Mucosa of gallbladder (tissue), 1 donor: Measurements from ENCODE around the gene FBXO44. TPM values are rescaled to one million over a fixed set of nuclear protein-coding genes. Genes with fewer than 3 reads are reported as not detected.

Experiments used
- DNase-seq: peaks from one replicate; pipeline ENCODE4 v3.0.0-alpha.2; 2020; ENCODE audit warnings: low spot score
- total RNA-seq: library from RNA; stranded (reverse); gene quantifications from one replicate; pipeline ENCODE4 v1.2.1, GENCODE V29; 2021
- donor health status: DM: no; HTN: no; CAD: no.

Gene FBXO44
- total RNA-seq, 1 donor from 2014 or later = 43.6 TPM

GRCh38 chr1:11708554-11709350 is 54.1 kb downstream of the FBXO44 start:
- no peak for DNase-seq

- no peak for DNase-seq
Observed at GRCh38 chr1:11711490-11711889, 56.8 kb downstream of the FBXO44 start.

GRCh38 chr1:11712285-11712684 is 57.6 kb downstream of the FBXO44 start:
- DNase-seq = no peak

Other genes with a start within 250 kb of the FBXO44 start
- 0.09 TPM for gene DISP3, start 175.7 kb upstream of the FBXO44 start, total RNA-seq
- 22.0 TPM for gene FBXO2, start 448 bp upstream of the FBXO44 start, total RNA-seq
- 13.8 TPM for gene FBXO6, start 9.3 kb downstream of the FBXO44 start, total RNA-seq
- 22.0 TPM for gene MAD2L2, start 26.3 kb downstream of the FBXO44 start, total RNA-seq
- gene DRAXIN, start 36.8 kb downstream of the FBXO44 start, total RNA-seq = 0.12 TPM
- 38.7 TPM for gene AGTRAP, start 81.3 kb downstream of the FBXO44 start, total RNA-seq
- gene C1orf167, start 107.3 kb downstream of the FBXO44 start, total RNA-seq = 0.29 TPM
- gene MTHFR, start 151.1 kb downstream of the FBXO44 start, total RNA-seq = 47.2 TPM
- gene CLCN6, start 151.3 kb downstream of the FBXO44 start, total RNA-seq = 27.1 TPM
- not detected for gene NPPA, start 192.9 kb downstream of the FBXO44 start, total RNA-seq
- not detected for gene NPPB, start 204.1 kb downstream of the FBXO44 start, total RNA-seq